SK-N-SH treated with all-trans-retinoic acid at 6 μM for 48 hours (cell line): ENCODE data around the gene KIAA0825.

Experiments used
- ATAC-seq: fragments of 200-7000 bp; cut with Tn5 transposase; 3 replicates; pipeline ENCODE4 v1.9.1; 2020; ENCODE audit warnings: mild to moderate bottlenecking, moderate library complexity
- ARNTL ChIP-seq: fragments of 450-650 bp; formaldehyde crosslinking; IDR thresholded peaks from 2 replicates; pipeline ENCODE4 v1.5.0; 2020; ENCODE audit warnings: low read depth, mild to moderate bottlenecking, moderate library complexity, borderline replicate concordance
- BACH2 ChIP-seq: fragments of 250-450 bp; sonication (Bioruptor Pico); IDR thresholded peaks from 2 replicates; pipeline ENCODE4 v1.9.0; 2021; ENCODE audit warnings: mild to moderate bottlenecking, borderline replicate concordance
- CSDC2 ChIP-seq: fragments of 250-450 bp; sonication (Bioruptor Pico); IDR thresholded peaks from 2 replicates; pipeline ENCODE4 v1.5.0; 2020; ENCODE audit warnings: mild to moderate bottlenecking, moderate library complexity
- CSRNP3 ChIP-seq: fragments of 250-450 bp; sonication (Bioruptor Pico); IDR thresholded peaks from 2 replicates; pipeline ENCODE4 v1.5.1; 2021; ENCODE audit warnings: mild to moderate bottlenecking, moderate library complexity
- ESRRG ChIP-seq: fragments of 250-450 bp; sonication (Bioruptor Pico); IDR thresholded peaks from 2 replicates; pipeline ENCODE4 v1.6.1; 2021; ENCODE audit warnings: mild to moderate bottlenecking
- GLIS3 ChIP-seq: fragments of 250-450 bp; sonication (Bioruptor Pico); IDR thresholded peaks from 2 replicates; pipeline ENCODE4 v1.5.0; 2020; ENCODE audit warnings: mild to moderate bottlenecking, moderate library complexity
- ISL1 ChIP-seq: fragments of 250-450 bp; sonication (Bioruptor Pico); IDR thresholded peaks from 2 replicates; pipeline ENCODE4 v2.1.2; 2022; ENCODE audit warnings: mild to moderate bottlenecking, moderate library complexity
- PATZ1 ChIP-seq: fragments of 250-450 bp; sonication (Bioruptor Pico); IDR thresholded peaks from 2 replicates; pipeline ENCODE4 v1.8.0; 2020; ENCODE audit warnings: mild to moderate bottlenecking, moderate library complexity, borderline replicate concordance
- POU6F1 ChIP-seq: fragments of 250-450 bp; sonication (Bioruptor Pico); IDR thresholded peaks from 2 replicates; pipeline ENCODE4 v1.8.0; 2021; ENCODE audit warnings: low read depth, mild to moderate bottlenecking, moderate library complexity, borderline replicate concordance
- RARB ChIP-seq: fragments of 250-450 bp; sonication (Bioruptor Pico); IDR thresholded peaks from 2 replicates; pipeline ENCODE4 v1.8.0; 2021; ENCODE audit warnings: mild to moderate bottlenecking, moderate library complexity
- SNAI2 ChIP-seq: fragments of 250-450 bp; sonication (Bioruptor Pico); IDR thresholded peaks from 2 replicates; pipeline ENCODE4 v1.5.0; 2020; ENCODE audit warnings: mild to moderate bottlenecking, moderate library complexity
- TCF4 ChIP-seq: fragments of 250-450 bp; sonication (Bioruptor Pico); IDR thresholded peaks from 2 replicates; pipeline ENCODE4 v1.8.0; 2021; ENCODE audit warnings: mild to moderate bottlenecking, moderate library complexity, borderline replicate concordance
- TOX ChIP-seq: fragments of 250-450 bp; sonication (Bioruptor Pico); IDR thresholded peaks from 2 replicates; pipeline ENCODE4 v1.8.0; 2021; ENCODE audit warnings: mild to moderate bottlenecking, moderate library complexity, borderline replicate concordance
- ZC3H10 ChIP-seq: fragments of 250-450 bp; sonication (Bioruptor Pico); IDR thresholded peaks from 2 replicates; pipeline ENCODE4 v1.5.1; 2021; ENCODE audit warnings: mild to moderate bottlenecking, moderate library complexity
- ZNF565 ChIP-seq: fragments of 450-650 bp; formaldehyde crosslinking; conservative IDR thresholded peaks from 2 replicates; pipeline ENCODE4 v1.5.0; 2020; ENCODE audit warnings: low read depth, mild to moderate bottlenecking, moderate library complexity
- ZNF8 ChIP-seq: fragments of 450-650 bp; formaldehyde crosslinking; IDR thresholded peaks from 2 replicates; pipeline ENCODE4 v1.5.0; 2020; ENCODE audit warnings: mild to moderate bottlenecking, moderate library complexity
- TF ChIP-seq, protein P1 (sequence below): fragments of 250-450 bp; sonication (Bioruptor Pico); IDR thresholded peaks from 2 replicates; pipeline ENCODE4 v1.5.0; 2020; ENCODE audit warnings: mild to moderate bottlenecking, moderate library complexity

Gene KIAA0825

DNA sequence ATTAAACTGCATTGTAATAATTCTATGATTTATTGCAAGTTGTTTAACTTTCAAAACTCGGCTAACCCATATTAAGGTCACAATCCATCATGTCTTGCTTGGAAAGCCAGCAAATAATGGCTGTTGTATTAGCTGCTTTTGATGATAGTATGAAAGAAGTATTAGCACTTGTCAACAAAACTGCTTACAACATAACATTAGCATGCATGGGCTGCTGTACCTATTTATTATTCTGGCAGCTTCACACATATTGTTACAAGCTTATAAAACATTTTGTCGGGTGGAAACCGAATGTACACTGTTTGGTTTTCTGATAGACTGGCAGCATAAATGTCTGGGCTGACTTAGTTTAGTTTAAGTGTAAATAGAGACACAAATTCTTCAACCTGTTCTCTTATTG is 378.3 kb downstream of the KIAA0825 start:
- TF ChIP-seq TOX (CRISPR knock-in tag) (peak; percentile 52; the same call in 1 of the 2 replicates), ESRRG (no peak), BACH2 (CRISPR knock-in tag) (no peak), CSRNP3 (CRISPR knock-in tag) (no peak)
- ATAC-seq, result peak; percentile 40

DNA sequence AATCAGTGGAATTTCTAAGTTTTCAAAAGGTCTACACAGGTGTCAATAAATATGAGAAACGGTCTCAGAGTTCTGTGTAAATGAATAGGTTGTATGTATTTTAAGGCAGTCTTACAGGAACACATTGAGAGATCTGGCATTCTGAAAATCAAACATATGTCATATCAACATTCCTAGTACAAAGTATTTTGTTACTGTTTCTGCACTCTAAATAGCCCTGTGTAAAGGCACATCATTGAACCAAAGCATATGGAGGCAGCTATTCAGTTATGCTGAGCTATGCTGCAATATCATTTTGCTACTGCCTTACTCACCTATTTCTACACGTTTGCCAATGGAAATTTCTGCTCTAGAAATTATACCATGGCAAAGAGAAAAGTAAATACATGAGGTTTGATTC is 379.1 kb downstream of the KIAA0825 start:
- ATAC-seq, result peak; percentile 14; the same call in 1 of the 3 replicates
- TF ChIP-seq POU6F1 (CRISPR knock-in tag) (no peak), ZNF565 (CRISPR knock-in tag) (no peak), ARNTL (CRISPR knock-in tag) (no peak), ESRRG (no peak), CSDC2 (CRISPR knock-in tag) (no peak), ISL1 (no peak), ZNF8 (CRISPR knock-in tag) (no peak), GLIS3 (no peak), SNAI2 (no peak), PATZ1 (CRISPR knock-in tag) (no peak), TCF4 (CRISPR knock-in tag) (no peak), RARB (CRISPR knock-in tag) (no peak), BACH2 (CRISPR knock-in tag) (no peak)
- TF ChIP-seq, protein P1, sequence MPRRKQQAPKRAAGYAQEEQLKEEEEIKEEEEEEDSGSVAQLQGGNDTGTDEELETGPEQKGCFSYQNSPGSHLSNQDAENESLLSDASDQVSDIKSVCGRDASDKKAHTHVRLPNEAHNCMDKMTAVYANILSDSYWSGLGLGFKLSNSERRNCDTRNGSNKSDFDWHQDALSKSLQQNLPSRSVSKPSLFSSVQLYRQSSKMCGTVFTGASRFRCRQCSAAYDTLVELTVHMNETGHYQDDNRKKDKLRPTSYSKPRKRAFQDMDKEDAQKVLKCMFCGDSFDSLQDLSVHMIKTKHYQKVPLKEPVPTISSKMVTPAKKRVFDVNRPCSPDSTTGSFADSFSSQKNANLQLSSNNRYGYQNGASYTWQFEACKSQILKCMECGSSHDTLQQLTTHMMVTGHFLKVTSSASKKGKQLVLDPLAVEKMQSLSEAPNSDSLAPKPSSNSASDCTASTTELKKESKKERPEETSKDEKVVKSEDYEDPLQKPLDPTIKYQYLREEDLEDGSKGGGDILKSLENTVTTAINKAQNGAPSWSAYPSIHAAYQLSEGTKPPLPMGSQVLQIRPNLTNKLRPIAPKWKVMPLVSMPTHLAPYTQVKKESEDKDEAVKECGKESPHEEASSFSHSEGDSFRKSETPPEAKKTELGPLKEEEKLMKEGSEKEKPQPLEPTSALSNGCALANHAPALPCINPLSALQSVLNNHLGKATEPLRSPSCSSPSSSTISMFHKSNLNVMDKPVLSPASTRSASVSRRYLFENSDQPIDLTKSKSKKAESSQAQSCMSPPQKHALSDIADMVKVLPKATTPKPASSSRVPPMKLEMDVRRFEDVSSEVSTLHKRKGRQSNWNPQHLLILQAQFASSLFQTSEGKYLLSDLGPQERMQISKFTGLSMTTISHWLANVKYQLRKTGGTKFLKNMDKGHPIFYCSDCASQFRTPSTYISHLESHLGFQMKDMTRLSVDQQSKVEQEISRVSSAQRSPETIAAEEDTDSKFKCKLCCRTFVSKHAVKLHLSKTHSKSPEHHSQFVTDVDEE (CRISPR knock-in tag), result no peak

DNA sequence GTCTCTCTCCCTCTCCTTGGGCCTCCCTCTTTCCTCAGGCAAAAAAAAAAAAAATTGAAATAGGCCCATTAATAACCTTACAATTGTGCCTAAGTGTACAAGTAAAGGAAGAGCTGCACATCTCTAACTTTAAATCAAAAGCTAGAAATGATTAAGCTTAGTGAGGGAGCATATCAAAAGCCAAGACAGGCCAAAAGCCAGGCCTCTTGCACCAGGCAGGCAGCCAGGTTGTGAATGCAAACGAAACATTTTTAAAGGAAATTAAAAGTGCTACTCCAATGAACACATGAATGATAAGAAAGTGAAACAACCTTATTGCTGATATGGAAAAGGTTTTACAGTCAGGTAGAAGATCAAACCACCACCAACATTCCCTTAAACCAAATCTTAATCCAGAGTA is 383.4 kb downstream of the KIAA0825 start:
- TF ChIP-seq ZNF8 (CRISPR knock-in tag), result no peak
- TF ChIP-seq ARNTL (CRISPR knock-in tag), result no peak
- TF ChIP-seq, protein P1 (CRISPR knock-in tag), result no peak
- TF ChIP-seq ZC3H10, result no peak
- TF ChIP-seq BACH2 (CRISPR knock-in tag), result no peak
- TF ChIP-seq CSRNP3 (CRISPR knock-in tag), result no peak
- TF ChIP-seq RARB (CRISPR knock-in tag), result no peak
- ATAC-seq, result no peak
